Endothelial cell of umbilical vein (primary cell): ENCODE measurements around the gene MROH9. TPM values are rescaled to one million over a fixed set of nuclear protein-coding genes. Genes with fewer than 3 reads are reported as not detected.

ENCODE experiments used
- BruUV-seq: library from RNA; stranded (reverse); fragments of 400-500 nt; replicated peaks from 2 replicates; lab custom pipeline; 2021; lab: Mats Ljungman, UMichigan
- CTCF ChIA-PET: fragments of 300-600, 350-600 bp; sonication (Branson Sonifier 250); formaldehyde crosslinking; loops from one replicate; lab custom pipeline; 2021; ENCODE audit warnings: antibody characterized with exemption, inconsistent platforms; lab: Charles Lee
- POLR2A ChIA-PET: fragments of 300-600, 350-600 bp; sonication (Branson Sonifier 250); formaldehyde crosslinking; loops from one replicate; lab custom pipeline; 2021; ENCODE audit warnings: antibody characterized with exemption, inconsistent platforms; lab: Charles Lee
- DNase-seq: peaks from one replicate; pipeline ENCODE4 v3.0.0-alpha.2; 2011; ENCODE audit warnings: low read depth, low spot score
- FAIRE-seq: peaks from 2 replicates; lab custom pipeline; 2011; peaks lifted over from hg19 to GRCh38; lab: Jason Lieb, UNC
- H2AFZ ChIP-seq: 2 replicates; pipeline ENCODE4 v1.6.0; 2012; ENCODE audit warnings: low read depth, low read length, control low read depth, inconsistent platforms
- H3K27ac ChIP-seq: 2 replicates; pipeline ENCODE4 v1.5.1; 2011; ENCODE audit warnings: low read depth, mild to moderate bottlenecking, control low read depth, low read length, moderate library complexity; ENCODE audit not compliant: insufficient read depth
- H3K27me3 ChIP-seq, 2 experiments: 2 replicates each; pipeline versions ENCODE4 v1.6.0 to v1.6.1; 2011; ENCODE audit warnings: low read length in 2 of 2, mixed read lengths in 1 of 2; ENCODE audit not compliant: control insufficient read depth in 2 of 2, insufficient read depth in 2 of 2
- H3K36me3 ChIP-seq, 2 experiments: 2 replicates in 1 of 2; 3 replicates in 1 of 2; pipeline ENCODE4 v1.5.1; 2011; ENCODE audit warnings: low read length in 2 of 2, mild to moderate bottlenecking in 1 of 2, moderate library complexity in 1 of 2; ENCODE audit not compliant: control insufficient read depth in 2 of 2, insufficient read depth in 2 of 2; ENCODE audit errors: extremely low read depth in 1 of 2
- H3K4me1 ChIP-seq: 3 replicates; pipeline ENCODE4 v1.5.1; 2011; ENCODE audit warnings: mild to moderate bottlenecking, low read length; ENCODE audit not compliant: control insufficient read depth, insufficient read depth; ENCODE audit errors: extremely low read depth
- H3K4me2 ChIP-seq: 2 replicates; pipeline ENCODE4 v1.6.1; 2011; ENCODE audit warnings: low read length, control low read depth, mixed read lengths; ENCODE audit not compliant: insufficient read depth
- H3K4me3 ChIP-seq, 3 experiments: fragments of 200-600 bp in 1 of 3; sonication (generic), shearing (Covaris generic) in 1 of 3; replicated peaks in 1 of 3; 2 replicates each; pipeline ENCODE4 v1.5.1; 2011 to 2016; ENCODE audit warnings: control low read depth in 3 of 3, low read length in 3 of 3, mild to moderate bottlenecking in 2 of 3, inconsistent platforms in 1 of 3, low read depth in 1 of 3, moderate library complexity in 1 of 3; ENCODE audit not compliant: insufficient read depth in 1 of 3
- H3K79me2 ChIP-seq: 2 replicates; pipeline ENCODE4 v1.6.0; 2012; ENCODE audit warnings: low read length, inconsistent platforms; ENCODE audit not compliant: control insufficient read depth, insufficient read depth
- H3K9ac ChIP-seq: replicated peaks from 2 replicates; pipeline ENCODE3; 2011; ENCODE audit warnings: low read length, control low read depth; ENCODE audit not compliant: insufficient read depth; ENCODE audit errors: extremely low read depth
- H3K9me1 ChIP-seq: replicated peaks from 3 replicates; pipeline ENCODE4 v1.6.0; 2011; ENCODE audit warnings: mild to moderate bottlenecking, low read length; ENCODE audit not compliant: control insufficient read depth, insufficient read depth; ENCODE audit errors: extremely low read depth
- H3K9me3 ChIP-seq: replicated peaks from 2 replicates; pipeline ENCODE4 v1.5.1; 2012; ENCODE audit warnings: low read length, inconsistent platforms; ENCODE audit not compliant: control insufficient read depth, insufficient read depth
- H4K20me1 ChIP-seq: replicated peaks from 2 replicates; pipeline ENCODE3; 2011; ENCODE audit warnings: mild to moderate bottlenecking, low read length; ENCODE audit not compliant: control insufficient read depth, insufficient read depth; ENCODE audit errors: extremely low read depth
- CTCF ChIP-seq, 2 donors: IDR thresholded peaks; 1 replicate in 1 of 2; 2 replicates in 1 of 2; pipeline ENCODE4 v1.5.1; 2011; ENCODE audit warnings: low read length in 2 of 2, mild to moderate bottlenecking in 2 of 2, moderate library complexity in 2 of 2, control low read depth in 1 of 2, inconsistent platforms in 1 of 2, low read depth in 1 of 2; ENCODE audit not compliant: insufficient read depth in 1 of 2; ENCODE audit errors: extremely low read depth in 1 of 2
- EZH2 ChIP-seq: IDR thresholded peaks from 2 replicates; pipeline ENCODE4 v1.6.1; 2012; ENCODE audit warnings: borderline replicate concordance, low read depth, mild to moderate bottlenecking, moderate library complexity, low read length, inconsistent platforms; ENCODE audit not compliant: severe bottlenecking
- FOS ChIP-seq: IDR thresholded peaks from 2 replicates; pipeline ENCODE4 v1.6.1; 2011; ENCODE audit warnings: mild to moderate bottlenecking, low read length, moderate library complexity, borderline replicate concordance; ENCODE audit not compliant: insufficient read depth
- GATA2 ChIP-seq: IDR thresholded peaks from 2 replicates; pipeline ENCODE4 v1.7.0; 2011; ENCODE audit warnings: low read depth, mild to moderate bottlenecking, moderate library complexity, mixed read lengths, low read length; ENCODE audit not compliant: insufficient read length, insufficient read depth
- JUN ChIP-seq: IDR thresholded peaks from 2 replicates; pipeline ENCODE4 v1.6.1; 2011; ENCODE audit warnings: borderline replicate concordance, low read depth; ENCODE audit not compliant: insufficient read length, insufficient read depth
- MAX ChIP-seq: IDR thresholded peaks from 2 replicates; pipeline ENCODE4 v1.6.1; 2011; ENCODE audit not compliant: insufficient read depth, insufficient read length
- MYC ChIP-seq: IDR thresholded peaks from one replicate; pipeline ENCODE4 v1.6.1; 2011; ENCODE audit warnings: mild to moderate bottlenecking, low read depth, low read length
- POLR2A ChIP-seq: IDR thresholded peaks from 2 replicates; pipeline ENCODE4 v1.6.1; 2012; ENCODE audit warnings: low read depth, mild to moderate bottlenecking, control low read depth, low read length
- POLR2AphosphoS5 ChIP-seq: IDR thresholded peaks from 2 replicates; pipeline ENCODE4 v1.6.1; 2012; ENCODE audit warnings: low read depth, mild to moderate bottlenecking, control low read depth, low read length, moderate library complexity; ENCODE audit not compliant: insufficient read depth
- dilution Hi-C: fragments of 300-500 bp; cut with MboI; formaldehyde crosslinking; loops from one replicate; pipeline ENCODE4 v1.15.0; 2019; ENCODE audit warnings: low sequenced_read_pairs; ENCODE audit not compliant: extremely low pct_ligation_motif_present
- intact Hi-C: fragments of 100-400 bp; cut with micrococcal nuclease; formaldehyde crosslinking; loops from one replicate; pipeline ENCODE4 v1.10.0; 2022
- polyA plus RNA-seq, 4 experiments: library from polyadenylated mRNA; depleted of rRNA in 3 of 4; stranded (reverse) in 3 of 4; unstranded in 1 of 4; fragments of >200 nt; gene quantifications; 2 replicates each; pipeline versions ENCODE4 v1.2.1 to v1.2.3, GENCODE V29; 2011 to 2012; ENCODE audit warnings: missing spikeins in 1 of 4
- total RNA-seq: library from RNA; stranded (reverse); gene quantifications from 2 replicates; pipeline ENCODE4 v1.2.3, GENCODE V29; 2021

Gene MROH9
- total and polyA plus RNA-seq, 2 donors (not counting 3 experiments of a cell fraction or from before 2014, with no cell fraction given) = not detected

DNA sequence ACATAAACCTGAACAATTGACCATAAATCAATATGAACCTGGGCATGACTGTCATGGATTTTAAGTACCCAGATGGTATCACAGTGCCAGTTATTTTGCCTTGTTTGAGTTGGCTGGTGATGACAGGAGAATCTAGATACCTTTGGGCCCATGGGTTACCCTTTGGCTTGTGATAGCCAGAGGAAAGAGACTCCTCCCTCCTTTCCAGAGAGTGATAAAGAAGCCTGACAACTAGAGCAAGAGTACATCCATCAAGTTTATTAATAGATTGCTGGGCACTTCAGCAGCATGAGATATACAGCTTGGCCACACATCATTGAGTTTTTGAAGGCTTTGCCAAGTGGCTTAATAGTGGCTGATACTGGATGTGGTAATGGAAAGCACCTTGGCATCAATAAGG lies 148.8 kb downstream of the MROH9 start:
- DNase-seq (no peak), FAIRE-seq (no peak)
- H3K9me3 ChIP-seq = no peaks in the 10 kb centered on the region
- no peak overlapping the region for H3K9ac ChIP-seq
- no peaks in the 10 kb centered on the region for H4K20me1 ChIP-seq
- BruUV-seq = no TSS peak
- TF ChIP-seq FOS (no peak), MYC (no peak), EZH2 (no peak), MAX (no peak), CTCF (IDR thresholded peaks at IDR 0.05; ENCODE audit: extremely low read depth in 1 of 2, insufficient read depth in 1 of 2, low read depth in 1 of 2, low read length in 2 of 2) (no peak), JUN (no peak), POLR2AphosphoS5 (no peak), POLR2A (no peak), GATA2 (no peak)
- no peaks in the 10 kb centered on the region for H3K9me1 ChIP-seq
- H2AFZ ChIP-seq = no peak overlapping the region
- no peaks in the 10 kb centered on the region for H3K36me3 ChIP-seq
- ChIA-PET CTCF (no interaction called here), POLR2A (no interaction called here)
- no peaks in the 10 kb centered on the region for H3K79me2 ChIP-seq
- no peaks in the 10 kb centered on the region for H3K27me3 ChIP-seq
- H3K27ac ChIP-seq = no peak overlapping the region
- intact Hi-C loops = no loop called here
- no peak overlapping the region for H3K4me2 ChIP-seq
- no peaks in the 10 kb centered on the region for H3K4me1 ChIP-seq
- dilution Hi-C loops = no loop called here
- H3K4me3 ChIP-seq = no peak overlapping the region
